Renal cortical epithelial cell (primary cell): ENCODE data around the gene EDEM2. TPM values are rescaled to one million over a fixed set of nuclear protein-coding genes. Genes with fewer than 3 reads are reported as not detected.
"Not testable (repeated sequence)": the region's sequence is repeated elsewhere in the genome, so short reads cannot be mapped to it uniquely, and the experiment has no call there.

Source experiments
- DNase-seq: peaks from one replicate; pipeline ENCODE4 v3.0.0-alpha.2; 2011; ENCODE audit warnings: low read depth
- total RNA-seq: library from RNA; depleted of rRNA; stranded (reverse); fragments of >200 nt; gene quantifications from 2 replicates; pipeline ENCODE4 v1.2.3, GENCODE V29; 2014

The EDEM2 gene
- total RNA-seq, 1 donor from 2014 or later, result 51.9 TPM

- no peak for DNase-seq
Observed at GRCh38 chr20:35171438-35171752, 24.3 kb upstream of the EDEM2 start.

GRCh38 chr20:35168701-35169409 is 21.7 kb upstream of the EDEM2 start:
- not testable (repeated sequence) for DNase-seq

- DNase-seq, result no peak
Observed at GRCh38 chr20:35167787-35168186, 20.7 kb upstream of the EDEM2 start.

- no peak for DNase-seq
Observed at GRCh38 chr20:35166242-35166830, 19.2 kb upstream of the EDEM2 start.

GRCh38 chr20:35165221-35166185 is 18.4 kb upstream of the EDEM2 start:
- no peak for DNase-seq

GRCh38 chr20:35164531-35164930 is 17.4 kb upstream of the EDEM2 start:
- DNase-seq, result not testable (repeated sequence)

GRCh38 chr20:35160341-35160740 is 13.2 kb upstream of the EDEM2 start:
- not testable (repeated sequence) for DNase-seq

- DNase-seq, result no peak
Observed at GRCh38 chr20:35156978-35157377, 9.8 kb upstream of the EDEM2 start.

- no peak for DNase-seq
Observed at GRCh38 chr20:35155936-35156335, 8.8 kb upstream of the EDEM2 start.

GRCh38 chr20:35151736-35152135 is 4.6 kb upstream of the EDEM2 start:
- DNase-seq, result no peak

GRCh38 chr20:35150846-35151579 is 3.9 kb upstream of the EDEM2 start:
- no peak for DNase-seq

- not testable (repeated sequence) for DNase-seq
Observed at GRCh38 chr20:35147575-35148071, 487 bp upstream of the EDEM2 start.

GRCh38 chr20:35146299-35146919 is 727 bp downstream of the EDEM2 start:
- DNase-seq, result no peak

- DNase-seq, result peak; percentile 72
Observed at GRCh38 chr20:35145141-35145564, 2.0 kb downstream of the EDEM2 start.

GRCh38 chr20:35144694-35145093 is 2.4 kb downstream of the EDEM2 start:
- no peak for DNase-seq

GRCh38 chr20:35135867-35136586 is 11.1 kb downstream of the EDEM2 start:
- no peak for DNase-seq

GRCh38 chr20:35134880-35135279 is 12.3 kb downstream of the EDEM2 start:
- DNase-seq, result no peak

- no peak for DNase-seq
Observed at GRCh38 chr20:35134472-35134871, 12.7 kb downstream of the EDEM2 start.

GRCh38 chr20:35133735-35134134 is 13.4 kb downstream of the EDEM2 start:
- DNase-seq, result no peak

GRCh38 chr20:35133031-35133430 is 14.1 kb downstream of the EDEM2 start:
- no peak for DNase-seq

- no peak for DNase-seq
Observed at GRCh38 chr20:35131934-35132333, 15.2 kb downstream of the EDEM2 start.
